K562 (cell line): ENCODE results near the gene PPP2R2D. TPM values are rescaled to one million over a fixed set of nuclear protein-coding genes. Genes with fewer than 3 reads are reported as not detected.

Source experiments
- BACH1 ChIP-seq: fragments of 200-800 bp; sonication (Bioruptor generic); IDR thresholded peaks from 2 replicates; pipeline ENCODE4 v1.6.1; 2016; ENCODE audit warnings: missing genetic modification characterization, missing compliant biosample characterization
- CHD2 ChIP-seq: IDR thresholded peaks from 2 replicates; pipeline ENCODE4 v1.6.1; 2011; ENCODE audit warnings: low read depth, low read length
- CREM ChIP-seq: IDR thresholded peaks from 2 replicates; pipeline ENCODE4 v1.6.1; 2014; ENCODE audit warnings: antibody characterized with exemption, low read depth
- GTF2B ChIP-seq: IDR thresholded peaks from 2 replicates; pipeline ENCODE4 v1.6.1; 2011; ENCODE audit not compliant: insufficient read length; ENCODE audit errors: extremely low read depth
- GTF2F1 ChIP-seq: IDR thresholded peaks from 2 replicates; pipeline ENCODE4 v1.6.1; 2011; ENCODE audit warnings: low read depth, low read length, improper control_type of control experiment
- HCFC1 ChIP-seq: IDR thresholded peaks from 2 replicates; pipeline ENCODE4 v1.6.1; 2012; ENCODE audit warnings: low read depth, low read length, improper control_type of control experiment
- HES1 ChIP-seq: fragments of 450-650 bp; IDR thresholded peaks from 2 replicates; pipeline ENCODE4 v1.6.1; 2016; ENCODE audit warnings: low read depth, mild to moderate bottlenecking, moderate library complexity
- JUN ChIP-seq, 2 experiments: sonication (generic) in 1 of 2; formaldehyde crosslinking in 1 of 2; IDR thresholded peaks; 2 replicates each; pipeline versions ENCODE4 v1.6.1 to v1.8.0; 2012 to 2022; ENCODE audit warnings: borderline replicate concordance in 2 of 2, mild to moderate bottlenecking in 2 of 2, improper control_type of control experiment in 1 of 2, low read depth in 1 of 2, low read length in 1 of 2, missing genetic modification reagents in 1 of 2
- KLF16 ChIP-seq: IDR thresholded peaks from 2 replicates; pipeline ENCODE4 v1.6.1; 2016; ENCODE audit warnings: antibody characterized with exemption
- MAFG ChIP-seq: fragments of 450-650 bp; conservative IDR thresholded peaks from 2 replicates; pipeline ENCODE4 v1.6.1; 2016; ENCODE audit warnings: missing genetic modification characterization, missing compliant biosample characterization
- MAFK ChIP-seq: IDR thresholded peaks from 2 replicates; pipeline ENCODE4 v1.6.1; 2011; ENCODE audit warnings: low read length, improper control_type of control experiment
- MECOM ChIP-seq: fragments of 250-450 bp; sonication (Bioruptor Pico); IDR thresholded peaks from 2 replicates; pipeline ENCODE4 v1.8.0; 2022; ENCODE audit warnings: inconsistent platforms
- MTA3 ChIP-seq: fragments of 450-650 bp; formaldehyde crosslinking; IDR thresholded peaks from 2 replicates; pipeline ENCODE4 v1.6.1; 2017; ENCODE audit warnings: mild to moderate bottlenecking, borderline replicate concordance
- NCOA2 ChIP-seq, 2 experiments: fragments of 450-650 bp; IDR thresholded peaks; 2 replicates each; pipeline ENCODE4 v1.6.1; 2018; ENCODE audit warnings: mild to moderate bottlenecking in 2 of 2, moderate library complexity in 1 of 2; ENCODE audit not compliant: partially characterized antibody in 2 of 2
- POLR2AphosphoS5 ChIP-seq: IDR thresholded peaks from 2 replicates; pipeline ENCODE4 v1.6.1; 2011; ENCODE audit warnings: mild to moderate bottlenecking, low read depth, low read length, moderate library complexity; ENCODE audit not compliant: control insufficient read depth, insufficient read depth
- RB1 ChIP-seq: fragments of 450-650 bp; IDR thresholded peaks from 2 replicates; pipeline ENCODE4 v1.6.1; 2017; ENCODE audit warnings: low read depth, mild to moderate bottlenecking
- SMAD1 ChIP-seq: fragments of 150-350 bp; IDR thresholded peaks from 2 replicates; pipeline ENCODE4 v1.6.1; 2014; ENCODE audit warnings: low read length, low read depth; ENCODE audit not compliant: partially characterized antibody
- SMARCA4 ChIP-seq: fragments of 450-650 bp; IDR thresholded peaks from 2 replicates; pipeline ENCODE4 v1.6.1; 2016
- ZBTB2 ChIP-seq: fragments of 450-650 bp; IDR thresholded peaks from 2 replicates; pipeline ENCODE4 v1.6.1; 2016; ENCODE audit warnings: antibody characterized with exemption
- ZBTB7A ChIP-seq: IDR thresholded peaks from 2 replicates; pipeline ENCODE4 v1.6.1; 2011; ENCODE audit warnings: low read depth, mild to moderate bottlenecking, low read length, moderate library complexity, borderline replicate concordance; ENCODE audit not compliant: control insufficient read depth
- polyA plus RNA-seq, 8 experiments: library from polyadenylated mRNA; depleted of rRNA in 4 of 8; stranded (reverse) in 5 of 8; unstranded in 3 of 8; fragments of >200 nt; fragmentation: Nextera tagmentation in 2 of 8; fragmentation: Illumina TruSeq in 1 of 8; extraction: Ambion mirVana in 2 of 8; extraction: Trizol in 1 of 8; gene quantifications; 2 replicates each; pipeline versions ENCODE4 v1.2.1 to v1.2.3, GENCODE V29; 2011 to 2014; ENCODE audit warnings: inconsistent platforms in 1 of 8, missing spikeins in 1 of 8
- total RNA-seq, 7 experiments: library from RNA; depleted of rRNA in 6 of 7; stranded (reverse); fragments of >200 nt in 6 of 7; fragmentation: Illumina TruSeq in 2 of 7; extraction: Trizol in 2 of 7; gene quantifications; 2 replicates each; pipeline versions ENCODE4 v1.2.1 to v1.2.3, GENCODE V29; 2011 to 2021; ENCODE audit warnings: low replicate concordance in 1 of 7

Gene PPP2R2D
- total and polyA plus RNA-seq, 9 of the 15 experiments (the other 6 are each of a cell fraction or from before 2014, with no cell fraction given): 1.9 to 37.0 (median 26.8) TPM

GRCh38 chr10:131897297-131897899 is 3.4 kb upstream of the PPP2R2D start (continued):
- TF ChIP-seq JUN (IDR thresholded peaks at IDR 0.05; ENCODE audit: borderline replicate concordance, low read depth, low read length) (0 out of 2 replicates have a peak, but pooled peaks have one; percentile 67), JUN (CRISPR knock-in tag; IDR thresholded peaks at IDR 0.05; ENCODE audit: borderline replicate concordance) (no peak), ZBTB2 (no peak), KLF16 (peak; percentile 87), SMAD1 (peak; percentile 84), CREM (peak; percentile 23), MAFK (0 out of 2 replicates have a peak, but pooled peaks have one; percentile 7), ZBTB7A (peak; percentile 35; the same call in 1 of the 2 replicates), RB1 (peak; percentile 71; the same call in 1 of the 2 replicates), MAFG (tag) (no peak), HES1 (peak; percentile 53; the same call in 1 of the 2 replicates), GTF2B (no peak), MECOM (CRISPR knock-in tag) (no peak), MTA3 (peak; percentile 76), CHD2 (0 out of 2 replicates have a peak, but pooled peaks have one; percentile 19), POLR2AphosphoS5 (peak; percentile 53; the same call in 1 of the 2 replicates), SMARCA4 (peak; percentile 70), GTF2F1 (peak; percentile 76; the same call in 1 of the 2 replicates), HCFC1 (peak; percentile 23; the same call in 1 of the 2 replicates), BACH1 (no peak), NCOA2 (IDR thresholded peaks at IDR 0.05; ENCODE audit: partially characterized antibody in 2 of 2) (no peak)
